Fibroblast of villous mesenchyme (primary cell): ENCODE measurements around the gene HERC3. TPM values are rescaled to one million over a fixed set of nuclear protein-coding genes. Genes with fewer than 3 reads are reported as not detected.

Source experiments
- DNase-seq: peaks from one replicate; pipeline ENCODE4 v3.0.0-alpha.2; 2010; ENCODE audit warnings: low read depth
- H3K4me3 ChIP-seq: 2 replicates; pipeline ENCODE4 v1.5.1; 2011; ENCODE audit warnings: low read depth, mild to moderate bottlenecking, low read length
- CTCF ChIP-seq: IDR thresholded peaks from 2 replicates; pipeline ENCODE4 v1.5.1; 2012; ENCODE audit warnings: low read depth, mild to moderate bottlenecking, low read length; ENCODE audit not compliant: insufficient read depth
- total RNA-seq: library from RNA; depleted of rRNA; stranded (reverse); fragments of >200 nt; gene quantifications from 2 replicates; pipeline ENCODE4 v1.2.3, GENCODE V29; 2012

Gene HERC3
- total RNA-seq, 1 donor = 28.5 TPM

DNA sequence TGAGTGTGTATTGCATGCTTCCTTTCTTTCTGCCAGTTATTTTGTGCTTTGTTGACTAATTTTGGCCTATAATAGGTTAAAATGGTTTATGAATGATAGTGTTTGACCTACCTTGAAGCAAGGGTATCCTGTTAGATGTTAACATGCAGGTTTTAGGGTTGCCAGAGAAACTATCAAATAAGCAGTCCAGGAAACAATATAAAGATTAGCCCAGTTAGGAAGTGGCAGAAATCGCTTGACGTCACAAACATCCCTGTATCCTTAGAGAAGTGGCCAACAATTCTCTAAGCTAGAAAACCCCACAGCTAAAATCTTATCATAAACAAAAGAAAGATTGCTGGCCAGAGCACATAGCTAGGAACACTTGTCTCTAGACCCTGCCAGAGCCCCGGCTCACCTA, 101.5 kb downstream of the HERC3 start:
- no peak overlapping the region for H3K4me3 ChIP-seq
- no peak for DNase-seq
- no peak for TF ChIP-seq CTCF

- peak overlapping the region; percentile 71 for H3K4me3 ChIP-seq
- no peak for TF ChIP-seq CTCF
Measured at GRCh38 chr4:88696630-88697029, 104.3 kb downstream of the HERC3 start.

GRCh38 chr4:88697141-88697540, 104.9 kb downstream of the HERC3 start:
- H3K4me3 ChIP-seq = peak overlapping the region; percentile 71
- no peak for TF ChIP-seq CTCF
- peak; percentile 48 for DNase-seq

More at GRCh38 chr4:88696630-88697029, 104.3 kb downstream of the HERC3 start:
- DNase-seq = peak; percentile 36

- peak within 1 kb of the TSS; percentile 71 for H3K4me3 ChIP-seq
- DNase-seq = peak; percentile 88
- TF ChIP-seq CTCF = no peak
Measured at GRCh38 chr4:88697588-88698329, 105.5 kb downstream of the HERC3 start, which contains the start of gene NAP1L5. Gene NAP1L5 (minus strand): TSS chr4:88697829. CDS start chr4:88697754, 75 bp downstream.

- no peak for TF ChIP-seq CTCF
- no peak for DNase-seq
- no peak overlapping the region for H3K4me3 ChIP-seq
Measured at GRCh38 chr4:88698519-88698918, 106.2 kb downstream of the HERC3 start.

DNA sequence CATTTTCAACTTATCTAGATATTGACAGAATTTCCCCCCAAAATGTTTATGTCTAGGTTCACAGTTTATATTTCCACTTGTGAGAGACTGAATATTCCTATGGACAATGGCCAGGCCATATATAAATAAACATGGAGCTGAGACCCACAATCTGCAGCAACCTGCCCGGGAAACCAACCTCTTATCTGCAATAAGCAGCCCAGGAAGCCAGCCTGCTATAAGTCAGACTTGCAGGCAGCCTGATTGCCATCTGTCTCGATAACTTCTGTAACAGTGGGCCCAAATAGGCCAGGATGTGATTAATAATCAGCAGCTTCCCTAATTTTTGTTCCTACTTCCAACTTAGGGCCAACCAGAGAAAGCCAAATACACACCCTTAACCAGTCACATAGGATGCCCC, 110.5 kb downstream of the HERC3 start:
- no peak for TF ChIP-seq CTCF
- DNase-seq = no peak

More for the DNA sequence above, 110.5 kb downstream of the HERC3 start:
- H3K4me3 ChIP-seq = no peak overlapping the region
